Measurements from ENCODE around the gene CXCR3. TPM values are rescaled to one million over a fixed set of nuclear protein-coding genes. Genes with fewer than 3 reads are reported as not detected.

The CXCR3 gene
- total RNA-seq, 1 donor from 2014 or later: not detected

DNA sequence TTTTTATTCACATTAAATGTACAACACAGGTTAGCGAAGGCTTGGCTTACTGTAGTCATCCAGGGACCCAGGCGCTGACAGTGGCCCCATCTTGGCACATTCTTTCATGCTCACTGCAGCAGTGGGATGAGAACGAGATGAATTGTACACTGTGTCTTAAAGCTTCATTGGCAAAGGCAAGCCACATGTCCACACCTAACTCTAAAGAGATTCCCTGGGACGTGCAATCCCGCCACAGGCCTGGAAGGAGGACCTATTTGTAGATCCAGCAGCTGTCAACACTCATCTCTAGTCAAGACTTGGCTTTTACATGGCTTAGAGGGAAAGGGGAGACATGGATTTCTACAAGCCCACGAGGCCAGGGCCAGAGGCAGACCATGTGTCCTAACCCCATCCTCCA is 16.1 kb upstream of the CXCR3 start:
- Mint-ChIP-seq H3K4me3 (no peak overlapping the region), H3K36me3 (no peaks in the 10 kb centered on the region), H3K27me3 (no peaks in the 10 kb centered on the region), H3K27ac (no peak overlapping the region), H3K4me1 (ENCODE audit: unreplicated experiment) (no peaks in the 10 kb centered on the region), H3K9me3 (no peaks in the 10 kb centered on the region)
- no peak for DNase-seq (ENCODE audit: extremely low spot score, unreplicated experiment)
- TF ChIP-seq, protein P1, sequence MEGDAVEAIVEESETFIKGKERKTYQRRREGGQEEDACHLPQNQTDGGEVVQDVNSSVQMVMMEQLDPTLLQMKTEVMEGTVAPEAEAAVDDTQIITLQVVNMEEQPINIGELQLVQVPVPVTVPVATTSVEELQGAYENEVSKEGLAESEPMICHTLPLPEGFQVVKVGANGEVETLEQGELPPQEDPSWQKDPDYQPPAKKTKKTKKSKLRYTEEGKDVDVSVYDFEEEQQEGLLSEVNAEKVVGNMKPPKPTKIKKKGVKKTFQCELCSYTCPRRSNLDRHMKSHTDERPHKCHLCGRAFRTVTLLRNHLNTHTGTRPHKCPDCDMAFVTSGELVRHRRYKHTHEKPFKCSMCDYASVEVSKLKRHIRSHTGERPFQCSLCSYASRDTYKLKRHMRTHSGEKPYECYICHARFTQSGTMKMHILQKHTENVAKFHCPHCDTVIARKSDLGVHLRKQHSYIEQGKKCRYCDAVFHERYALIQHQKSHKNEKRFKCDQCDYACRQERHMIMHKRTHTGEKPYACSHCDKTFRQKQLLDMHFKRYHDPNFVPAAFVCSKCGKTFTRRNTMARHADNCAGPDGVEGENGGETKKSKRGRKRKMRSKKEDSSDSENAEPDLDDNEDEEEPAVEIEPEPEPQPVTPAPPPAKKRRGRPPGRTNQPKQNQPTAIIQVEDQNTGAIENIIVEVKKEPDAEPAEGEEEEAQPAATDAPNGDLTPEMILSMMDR (conservative IDR thresholded peaks at IDR 0.05): no peak

DNA sequence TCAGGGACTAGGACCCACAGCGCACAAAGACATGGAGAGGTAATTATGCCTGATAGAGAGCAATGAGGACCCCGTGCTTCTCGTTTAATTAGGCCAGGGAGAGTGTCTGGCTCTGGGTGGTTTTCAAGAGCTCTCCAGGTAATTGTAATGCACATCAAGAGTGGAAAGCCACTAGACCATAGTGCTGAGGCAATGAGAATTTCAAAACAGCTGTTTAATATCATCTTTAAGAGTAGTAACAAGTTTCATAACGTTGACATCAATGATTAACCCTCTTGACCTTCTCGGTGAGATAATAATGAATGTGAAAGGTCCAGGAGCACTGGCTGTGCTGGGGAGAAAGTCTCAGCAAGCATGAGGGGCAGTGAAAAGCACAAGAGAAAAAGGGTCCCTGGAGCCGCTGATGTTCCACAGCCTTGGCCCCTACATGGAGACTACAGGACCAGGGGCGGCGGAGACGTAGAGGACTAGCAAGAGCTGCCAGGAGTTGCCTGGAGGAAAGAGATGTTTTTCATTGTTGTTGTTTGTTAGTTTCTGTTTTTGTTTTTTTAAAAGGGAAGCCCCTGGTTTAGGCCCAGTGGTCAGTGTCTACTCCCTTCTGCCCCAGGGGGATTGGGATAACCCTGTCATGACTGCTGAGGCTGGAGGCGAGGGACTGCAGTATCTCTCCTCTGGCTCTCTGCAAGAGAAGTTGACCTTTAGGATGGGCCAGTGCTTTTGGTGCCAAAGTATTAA is 14.8 kb upstream of the CXCR3 start:
- TF ChIP-seq, protein P1 (conservative IDR thresholded peaks at IDR 0.05): no peak
- Mint-ChIP-seq H3K27me3 (no peaks in the 10 kb centered on the region), H3K9me3 (no peaks in the 10 kb centered on the region), H3K27ac (no peak overlapping the region), H3K36me3 (no peaks in the 10 kb centered on the region), H3K4me1 (ENCODE audit: unreplicated experiment) (no peaks in the 10 kb centered on the region), H3K4me3 (no peak overlapping the region)
- DNase-seq (ENCODE audit: extremely low spot score, unreplicated experiment): no peak

DNA sequence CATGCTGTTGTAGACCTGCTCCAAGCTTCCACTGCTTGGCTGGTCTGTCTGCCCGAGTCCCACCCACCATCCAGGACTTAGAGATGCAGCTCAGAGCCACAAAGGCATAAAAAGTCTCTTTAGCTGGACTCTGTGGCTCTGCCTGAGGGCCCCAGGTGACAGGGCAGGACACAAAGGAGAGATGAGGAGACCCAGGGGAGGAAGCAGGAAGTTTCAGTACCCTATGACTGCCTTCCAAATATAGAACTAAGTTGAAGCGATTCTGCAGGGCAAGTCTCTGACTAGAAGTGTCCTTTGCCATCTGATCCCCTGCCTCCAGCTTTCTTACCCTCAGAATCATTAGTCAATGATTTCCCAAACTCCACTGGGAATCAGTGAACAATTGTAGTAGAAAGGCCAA is 11.2 kb upstream of the CXCR3 start:
- no peak for DNase-seq (ENCODE audit: extremely low spot score, unreplicated experiment)
- Mint-ChIP-seq H3K9me3 (no peaks in the 10 kb centered on the region), H3K4me3 (no peak overlapping the region), H3K4me1 (ENCODE audit: unreplicated experiment) (no peaks in the 10 kb centered on the region), H3K36me3 (no peaks in the 10 kb centered on the region), H3K27me3 (no peaks in the 10 kb centered on the region), H3K27ac (no peak overlapping the region)
- TF ChIP-seq, protein P1 (conservative IDR thresholded peaks at IDR 0.05): no peak

DNA sequence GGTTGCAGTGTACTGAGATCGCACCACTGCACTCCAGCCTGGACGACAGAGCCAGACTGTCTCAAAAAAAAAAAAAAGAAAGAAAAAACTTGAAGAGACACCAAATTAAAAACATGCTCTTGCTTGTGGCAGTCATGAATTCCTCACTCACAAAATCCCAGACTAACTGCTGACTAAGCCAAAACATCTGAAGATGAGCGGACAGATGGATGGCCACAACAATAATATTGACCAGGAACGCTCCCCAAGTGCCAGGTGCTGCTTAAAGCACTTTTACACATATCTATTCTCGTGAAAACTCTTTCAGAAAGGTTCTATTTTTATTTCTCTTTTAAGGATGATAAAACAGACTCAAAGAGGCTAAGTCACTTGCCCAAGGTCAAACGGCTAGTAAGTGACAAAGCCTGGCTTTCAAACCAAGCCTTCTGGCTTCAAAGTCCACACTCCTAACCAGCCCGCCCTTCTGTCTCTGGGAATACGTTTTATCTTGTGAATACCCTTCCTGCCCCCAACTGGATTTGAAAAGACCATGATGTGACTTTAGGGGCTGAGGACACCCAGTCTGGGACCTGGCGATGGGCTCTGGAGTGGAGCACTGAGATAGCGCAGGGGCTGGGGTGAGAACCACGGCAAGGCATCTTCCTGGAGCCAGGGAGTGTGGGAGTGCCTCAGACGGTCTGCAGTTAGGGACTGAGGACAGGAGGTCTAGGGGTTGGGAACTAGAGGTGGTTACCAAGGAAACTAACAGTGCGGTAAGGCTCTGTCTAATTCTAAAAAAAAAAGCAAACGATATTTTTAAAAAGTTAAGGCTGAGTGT is 9.5 kb upstream of the CXCR3 start:
- H3K4me1 Mint-ChIP-seq (ENCODE audit: unreplicated experiment): peaks cover under 1% of the 10 kb centered on the region
- H3K27ac Mint-ChIP-seq: no peak overlapping the region
- DNase-seq (ENCODE audit: extremely low spot score, unreplicated experiment): no peak
- H3K36me3 Mint-ChIP-seq: no peaks in the 10 kb centered on the region
- TF ChIP-seq, protein P1 (conservative IDR thresholded peaks at IDR 0.05): no peak
- H3K9me3 Mint-ChIP-seq: no peaks in the 10 kb centered on the region
- no peaks in the 10 kb centered on the region for H3K27me3 Mint-ChIP-seq
- H3K4me3 Mint-ChIP-seq: no peak overlapping the region

DNA sequence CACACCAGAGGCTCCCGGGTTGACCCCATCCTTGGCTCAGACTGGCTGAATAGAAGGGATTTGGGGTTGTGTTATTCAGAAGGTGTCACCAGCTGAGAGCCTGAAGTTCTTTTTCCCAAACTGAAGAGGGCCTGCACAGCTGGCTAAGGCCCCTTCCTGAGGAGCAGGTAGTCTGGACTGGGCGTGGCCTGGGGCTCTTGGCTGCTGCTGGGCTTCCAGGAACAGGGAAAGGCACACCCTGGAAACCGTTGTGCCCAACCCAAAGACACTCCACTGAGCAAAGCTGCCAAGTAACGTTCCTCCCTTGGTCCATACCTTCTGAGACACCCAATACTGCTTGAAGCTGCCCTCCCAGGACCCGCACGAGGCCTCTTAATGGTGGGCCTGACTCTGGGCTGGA is 8.3 kb upstream of the CXCR3 start:
- Mint-ChIP-seq H3K27me3 (no peaks in the 10 kb centered on the region), H3K4me3 (no peak overlapping the region), H3K4me1 (ENCODE audit: unreplicated experiment) (peaks cover 3% of the 10 kb centered on the region), H3K36me3 (no peaks in the 10 kb centered on the region), H3K27ac (no peak overlapping the region), H3K9me3 (no peaks in the 10 kb centered on the region)
- DNase-seq (ENCODE audit: extremely low spot score, unreplicated experiment): no peak
- TF ChIP-seq, protein P1 (conservative IDR thresholded peaks at IDR 0.05): no peak

Measured in type B pancreatic cell (in vitro differentiated cells).